ENCODE measurements around the gene STARD7.
"Not testable (repeated sequence)": the region's sequence is repeated elsewhere in the genome, so short reads cannot be mapped to it uniquely, and the experiment has no call there.

STARD7 gene

GRCh38 chr2:96143231-96143847 lies 65.3 kb downstream of the STARD7 start:
- H3K36me3 ChIP-seq (ENCODE audit: insufficient read depth, low read length) = no peaks in the 10 kb centered on the region
- no peak overlapping the region for H3K4me3 ChIP-seq (ENCODE audit: low read depth in 1 of 2, low read length in 2 of 2)
- H3K4me1 ChIP-seq (ENCODE audit: insufficient read depth, low read length) = peaks cover 11% of the 10 kb centered on the region
- no peak overlapping the region for H3K27ac ChIP-seq (ENCODE audit: low read depth, low read length)
- no peaks in the 10 kb centered on the region for H3K27me3 ChIP-seq (ENCODE audit: control insufficient read depth in 1 of 2, insufficient read depth in 2 of 2, low read length in 2 of 2)
- no peaks in the 10 kb centered on the region for H3K9me3 ChIP-seq (ENCODE audit: low read length)
- no peak overlapping the region for H3K9ac ChIP-seq (ENCODE audit: low read length)

- H3K9ac ChIP-seq (ENCODE audit: low read length) = no peak overlapping the region
- no peaks in the 10 kb centered on the region for H3K9me3 ChIP-seq (ENCODE audit: low read length)
- H3K4me1 ChIP-seq (ENCODE audit: insufficient read depth, low read length) = peaks cover 11% of the 10 kb centered on the region
- no peak overlapping the region for H3K27ac ChIP-seq (ENCODE audit: low read depth, low read length)
- H3K27me3 ChIP-seq (ENCODE audit: control insufficient read depth in 1 of 2, insufficient read depth in 2 of 2, low read length in 2 of 2) = no peaks in the 10 kb centered on the region
- H3K4me3 ChIP-seq (ENCODE audit: low read depth in 1 of 2, low read length in 2 of 2) = no peak overlapping the region
- H3K36me3 ChIP-seq (ENCODE audit: insufficient read depth, low read length) = no peaks in the 10 kb centered on the region
These were observed 66.2 kb downstream of the STARD7 start for GRCh38 chr2:96142217-96143113.

- not testable (repeated sequence) for H3K4me3 ChIP-seq (ENCODE audit: low read depth in 1 of 2, low read length in 2 of 2); H3K9ac ChIP-seq (ENCODE audit: low read length); H3K27ac ChIP-seq (ENCODE audit: low read depth, low read length); H3K36me3 ChIP-seq (ENCODE audit: insufficient read depth, low read length); H3K27me3 ChIP-seq (ENCODE audit: control insufficient read depth in 1 of 2, insufficient read depth in 2 of 2, low read length in 2 of 2); H3K9me3 ChIP-seq (ENCODE audit: low read length)
- H3K4me1 ChIP-seq (ENCODE audit: insufficient read depth, low read length) = peaks cover 11% of the 10 kb centered on the region
These were observed 67.0 kb downstream of the STARD7 start for GRCh38 chr2:96141624-96141967.

- peaks cover 11% of the 10 kb centered on the region for H3K4me1 ChIP-seq (ENCODE audit: insufficient read depth, low read length)
- H3K27me3 ChIP-seq (ENCODE audit: control insufficient read depth in 1 of 2, insufficient read depth in 2 of 2, low read length in 2 of 2) = no peaks in the 10 kb centered on the region
- no peaks in the 10 kb centered on the region for H3K36me3 ChIP-seq (ENCODE audit: insufficient read depth, low read length)
- no peak overlapping the region for H3K27ac ChIP-seq (ENCODE audit: low read depth, low read length)
- H3K9me3 ChIP-seq (ENCODE audit: low read length) = no peaks in the 10 kb centered on the region
- no peak overlapping the region for H3K4me3 ChIP-seq (ENCODE audit: low read depth in 1 of 2, low read length in 2 of 2)
- H3K9ac ChIP-seq (ENCODE audit: low read length) = no peak overlapping the region
These were observed 67.5 kb downstream of the STARD7 start for GRCh38 chr2:96140941-96141623.

- Histone ChIP-seq H3K4me3 (ENCODE audit: low read depth in 1 of 2, low read length in 2 of 2) (no peak overlapping the region), H3K27ac (ENCODE audit: low read depth, low read length) (no peak overlapping the region), H3K27me3 (ENCODE audit: control insufficient read depth in 1 of 2, insufficient read depth in 2 of 2, low read length in 2 of 2) (no peaks in the 10 kb centered on the region), H3K9ac (ENCODE audit: low read length) (no peak overlapping the region), H3K36me3 (ENCODE audit: insufficient read depth, low read length) (no peaks in the 10 kb centered on the region), H3K9me3 (ENCODE audit: low read length) (no peaks in the 10 kb centered on the region), H3K4me1 (ENCODE audit: insufficient read depth, low read length) (peaks cover under 1% of the 10 kb centered on the region)
These were observed 69.4 kb downstream of the STARD7 start for GRCh38 chr2:96139181-96139758.

- no peak within 1 kb of the TSS for H3K27ac ChIP-seq (ENCODE audit: low read depth, low read length)
- no peak within 1 kb of the TSS for H3K9ac ChIP-seq (ENCODE audit: low read length)
- H3K9me3 ChIP-seq (ENCODE audit: low read length) = no peaks in the 10 kb centered on the region
- H3K36me3 ChIP-seq (ENCODE audit: insufficient read depth, low read length) = no peaks in the 10 kb centered on the region
- no peaks in the 10 kb centered on the region for H3K4me1 ChIP-seq (ENCODE audit: insufficient read depth, low read length)
- H3K27me3 ChIP-seq (ENCODE audit: control insufficient read depth in 1 of 2, insufficient read depth in 2 of 2, low read length in 2 of 2) = no peaks in the 10 kb centered on the region
- H3K4me3 ChIP-seq (ENCODE audit: low read depth in 1 of 2, low read length in 2 of 2) = no peak within 1 kb of the TSS
These were observed 70.2 kb downstream of the STARD7 start, which contains the start of gene ASTL for GRCh38 chr2:96138179-96139145. Gene ASTL (minus strand): TSS chr2:96138502. CDS start chr2:96138436, 66 bp downstream.

- no peaks in the 10 kb centered on the region for H3K36me3 ChIP-seq (ENCODE audit: insufficient read depth, low read length)
- H3K4me1 ChIP-seq (ENCODE audit: insufficient read depth, low read length) = no peaks in the 10 kb centered on the region
- H3K9me3 ChIP-seq (ENCODE audit: low read length) = no peaks in the 10 kb centered on the region
- H3K9ac ChIP-seq (ENCODE audit: low read length) = no peak overlapping the region
- H3K27ac ChIP-seq (ENCODE audit: low read depth, low read length) = no peak overlapping the region
- no peak overlapping the region for H3K4me3 ChIP-seq (ENCODE audit: low read depth in 1 of 2, low read length in 2 of 2)
- no peaks in the 10 kb centered on the region for H3K27me3 ChIP-seq (ENCODE audit: control insufficient read depth in 1 of 2, insufficient read depth in 2 of 2, low read length in 2 of 2)
These were observed 71.1 kb downstream of the STARD7 start for GRCh38 chr2:96137321-96138178.

- no peaks in the 10 kb centered on the region for H3K36me3 ChIP-seq (ENCODE audit: insufficient read depth, low read length)
- no peak overlapping the region for H3K9ac ChIP-seq (ENCODE audit: low read length)
- no peaks in the 10 kb centered on the region for H3K4me1 ChIP-seq (ENCODE audit: insufficient read depth, low read length)
- H3K9me3 ChIP-seq (ENCODE audit: low read length) = no peaks in the 10 kb centered on the region
- no peak overlapping the region for H3K4me3 ChIP-seq (ENCODE audit: low read depth in 1 of 2, low read length in 2 of 2)
- no peaks in the 10 kb centered on the region for H3K27me3 ChIP-seq (ENCODE audit: control insufficient read depth in 1 of 2, insufficient read depth in 2 of 2, low read length in 2 of 2)
- H3K27ac ChIP-seq (ENCODE audit: low read depth, low read length) = no peak overlapping the region
These were observed 72.4 kb downstream of the STARD7 start for GRCh38 chr2:96136129-96136720.

GRCh38 chr2:96135621-96136020 lies 73.0 kb downstream of the STARD7 start:
- H3K27ac ChIP-seq (ENCODE audit: low read depth, low read length) = no peak overlapping the region
- no peaks in the 10 kb centered on the region for H3K27me3 ChIP-seq (ENCODE audit: control insufficient read depth in 1 of 2, insufficient read depth in 2 of 2, low read length in 2 of 2)
- no peak overlapping the region for H3K4me3 ChIP-seq (ENCODE audit: low read depth in 1 of 2, low read length in 2 of 2)
- H3K9ac ChIP-seq (ENCODE audit: low read length) = no peak overlapping the region
- H3K9me3 ChIP-seq (ENCODE audit: low read length) = no peaks in the 10 kb centered on the region
- H3K4me1 ChIP-seq (ENCODE audit: insufficient read depth, low read length) = no peaks in the 10 kb centered on the region
- no peaks in the 10 kb centered on the region for H3K36me3 ChIP-seq (ENCODE audit: insufficient read depth, low read length)

GRCh38 chr2:96135171-96135570 lies 73.5 kb downstream of the STARD7 start:
- Histone ChIP-seq H3K9me3 (ENCODE audit: low read length) (no peaks in the 10 kb centered on the region), H3K27me3 (ENCODE audit: control insufficient read depth in 1 of 2, insufficient read depth in 2 of 2, low read length in 2 of 2) (no peaks in the 10 kb centered on the region)

More at GRCh38 chr2:96135171-96135570, 73.5 kb downstream of the STARD7 start:
- no peaks in the 10 kb centered on the region for H3K4me1 ChIP-seq (ENCODE audit: insufficient read depth, low read length)
- H3K36me3 ChIP-seq (ENCODE audit: insufficient read depth, low read length) = no peaks in the 10 kb centered on the region
- no peak overlapping the region for H3K27ac ChIP-seq (ENCODE audit: low read depth, low read length)
- H3K4me3 ChIP-seq (ENCODE audit: low read depth in 1 of 2, low read length in 2 of 2) = no peak overlapping the region
- H3K9ac ChIP-seq (ENCODE audit: low read length) = no peak overlapping the region
